Transverse colon (tissue), 4 donors: ENCODE results near the gene HNRNPA3. TPM values are rescaled to one million over a fixed set of nuclear protein-coding genes. Genes with fewer than 3 reads are reported as not detected.

ENCODE experiments used
- DNase-seq: peaks from one replicate; pipeline ENCODE4 v3.0.0-alpha.2; 2019
- H3K27ac ChIP-seq, 4 donors: fragments of 200-600 bp; sonication (generic); 2 replicates each; pipeline ENCODE4 v1.5.1; 2016 to 2018; ENCODE audit warnings: inconsistent platforms in 4 of 4
- H3K27me3 ChIP-seq: fragments of 200-600 bp; sonication (generic); 2 replicates; pipeline ENCODE4 v1.5.1; 2017; ENCODE audit warnings: inconsistent platforms
- H3K36me3 ChIP-seq, 4 donors: fragments of 200-600 bp; sonication (generic); 2 replicates each; pipeline ENCODE4 v1.5.1; 2017 to 2019; ENCODE audit warnings: inconsistent platforms in 4 of 4
- H3K4me1 ChIP-seq, 4 donors: fragments of 200-600 bp; sonication (generic); 2 replicates each; pipeline ENCODE4 v1.5.1; 2017 to 2020; ENCODE audit warnings: inconsistent platforms in 4 of 4
- H3K4me3 ChIP-seq, 4 donors: fragments of 200-600 bp; sonication (generic); 1 replicate in 1 of 4; 2 replicates in 3 of 4; pipeline versions ENCODE4 v1.5.1 to v1.6.1; 2017 to 2019; ENCODE audit warnings: inconsistent platforms in 4 of 4
- H3K9me3 ChIP-seq, 2 donors: fragments of 200-600 bp; sonication (generic); 2 replicates each; pipeline ENCODE4 v1.5.1; 2017 to 2019; ENCODE audit warnings: inconsistent platforms in 2 of 2
- EP300 ChIP-seq: sonication (generic); formaldehyde crosslinking; IDR thresholded peaks from one replicate; pipeline ENCODE4 v1.6.1; 2017; ENCODE audit warnings: antibody characterized with exemption, low read depth
- POLR2A ChIP-seq: fragments of 450-650 bp; IDR thresholded peaks from one replicate; pipeline ENCODE4 v1.6.1; 2016; ENCODE audit warnings: antibody characterized with exemption, mild to moderate bottlenecking, moderate library complexity
- POLR2AphosphoS5 ChIP-seq, 3 donors: sonication (generic); formaldehyde crosslinking; IDR thresholded peaks; one replicate each; pipeline ENCODE4 v1.6.1; 2016; ENCODE audit warnings: antibody characterized with exemption in 3 of 3
- WGBS, 2 donors: methylation state at CpG; one replicate each; pipeline ENCODE4 v1.1.5; 2018; ENCODE audit warnings: low coverage in 1 of 2; 5-methylcytosine and 5-hydroxymethylcytosine counted together
- in situ Hi-C, 4 donors: fragments of 200-750 bp; cut with MboI; loops; one replicate each; pipeline versions ENCODE4 v1.15.0 to v1.15.1; 2017; ENCODE audit warnings: low sequenced_read_pairs in 3 of 4, low pct_ligation_motif_present in 1 of 4, low pct_unique_long_range_greater_than_20kb in 1 of 4
- intact Hi-C: fragments of 100-400 bp; cut with DNase I; formaldehyde crosslinking; loops from one replicate; pipeline ENCODE4 v1.15.1; 2023; ENCODE audit warnings: low total_unique reads
- total RNA-seq, 4 donors: library from RNA; depleted of rRNA; stranded (reverse); fragments of >200 nt; gene quantifications; one replicate each; pipeline ENCODE4 v1.1.0, GENCODE V29; 2016
- TF ChIP-seq, protein P1 (sequence below), 5 experiments: fragments of 200-600 bp in 3 of 5; fragments of 450-650 bp in 2 of 5; sonication (generic) in 3 of 5; IDR thresholded peaks; 1 replicate in 2 of 5; 2 replicates in 3 of 5; pipeline ENCODE4 v1.5.1; 2016 to 2017; ENCODE audit warnings: antibody characterized with exemption in 5 of 5, inconsistent platforms in 3 of 5, mild to moderate bottlenecking in 2 of 5, moderate library complexity in 1 of 5

The HNRNPA3 gene
- total RNA-seq, 4 donors from 2014 or later = 40.6 to 83.2 (median 57.4) TPM

DNA sequence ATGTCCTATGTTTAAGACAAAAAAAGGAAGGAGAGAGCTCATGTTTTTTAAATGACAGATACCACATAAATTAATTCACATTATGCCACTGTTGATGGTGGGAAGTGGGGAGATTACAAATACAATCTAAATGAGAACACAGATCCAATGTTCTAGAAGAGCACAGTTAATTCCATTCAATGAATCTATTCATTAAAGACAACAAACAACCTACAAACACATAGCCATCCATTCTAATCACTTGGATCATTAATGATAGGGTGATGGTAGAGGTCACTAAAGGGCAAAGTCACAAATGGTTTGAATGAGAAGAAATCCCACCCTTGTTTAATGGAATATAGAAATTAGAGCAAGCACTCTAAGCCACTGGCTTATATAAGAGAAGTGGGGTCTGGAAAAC is 21.7 kb downstream of the HNRNPA3 start:
- no peak overlapping the region for H3K4me3 ChIP-seq
- in situ Hi-C loops (no loop called here), intact Hi-C loops (no loop called here)
- no peaks in the 10 kb centered on the region for H3K27me3 ChIP-seq
- no peak for DNase-seq
- H3K4me1 ChIP-seq = peaks cover 13 to 35% (median 21%) of the 10 kb centered on the region in 4 donors
- TF ChIP-seq POLR2AphosphoS5 (IDR thresholded peaks at IDR 0.05) = no peak
- TF ChIP-seq, protein P1, sequence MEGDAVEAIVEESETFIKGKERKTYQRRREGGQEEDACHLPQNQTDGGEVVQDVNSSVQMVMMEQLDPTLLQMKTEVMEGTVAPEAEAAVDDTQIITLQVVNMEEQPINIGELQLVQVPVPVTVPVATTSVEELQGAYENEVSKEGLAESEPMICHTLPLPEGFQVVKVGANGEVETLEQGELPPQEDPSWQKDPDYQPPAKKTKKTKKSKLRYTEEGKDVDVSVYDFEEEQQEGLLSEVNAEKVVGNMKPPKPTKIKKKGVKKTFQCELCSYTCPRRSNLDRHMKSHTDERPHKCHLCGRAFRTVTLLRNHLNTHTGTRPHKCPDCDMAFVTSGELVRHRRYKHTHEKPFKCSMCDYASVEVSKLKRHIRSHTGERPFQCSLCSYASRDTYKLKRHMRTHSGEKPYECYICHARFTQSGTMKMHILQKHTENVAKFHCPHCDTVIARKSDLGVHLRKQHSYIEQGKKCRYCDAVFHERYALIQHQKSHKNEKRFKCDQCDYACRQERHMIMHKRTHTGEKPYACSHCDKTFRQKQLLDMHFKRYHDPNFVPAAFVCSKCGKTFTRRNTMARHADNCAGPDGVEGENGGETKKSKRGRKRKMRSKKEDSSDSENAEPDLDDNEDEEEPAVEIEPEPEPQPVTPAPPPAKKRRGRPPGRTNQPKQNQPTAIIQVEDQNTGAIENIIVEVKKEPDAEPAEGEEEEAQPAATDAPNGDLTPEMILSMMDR (IDR thresholded peaks at IDR 0.05) = no peak
- no peak for TF ChIP-seq POLR2A
- no peak for TF ChIP-seq EP300
- no peak overlapping the region for H3K27ac ChIP-seq
- H3K9me3 ChIP-seq = no peaks in the 10 kb centered on the region
- peaks cover 0 to 39% (median 14%) of the 10 kb centered on the region in 4 donors for H3K36me3 ChIP-seq

DNA sequence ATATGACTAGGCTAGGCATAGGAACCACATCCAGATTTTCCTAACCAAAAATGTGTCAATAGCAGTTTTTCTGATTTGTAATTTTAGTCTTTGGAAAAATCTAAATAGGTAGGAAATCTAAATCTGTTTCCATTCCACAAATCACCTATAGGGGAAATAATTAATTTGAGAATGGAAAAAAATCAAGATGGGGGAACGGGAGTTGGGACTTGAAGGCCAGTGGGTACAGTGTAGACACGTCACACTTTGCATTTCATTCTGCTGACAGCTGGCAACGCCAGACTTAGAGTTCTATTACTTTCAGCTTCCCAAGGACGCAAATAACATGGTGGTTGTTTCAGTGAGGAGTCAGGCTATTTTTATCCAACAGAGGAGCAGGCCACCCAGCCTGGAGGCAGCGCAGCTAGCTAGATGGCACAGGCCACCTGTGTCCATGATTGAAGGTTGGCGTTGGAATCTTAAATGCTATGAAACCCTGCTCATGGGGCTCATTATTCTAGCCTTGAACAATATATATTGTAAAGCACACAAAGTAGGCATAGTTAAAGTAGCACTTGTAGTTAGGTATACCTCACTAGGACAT is 23.4 kb downstream of the HNRNPA3 start:
- Histone ChIP-seq H3K36me3 (peaks cover 0 to 25% (median 12%) of the 10 kb centered on the region in 4 donors), H3K27ac (no peak overlapping the region), H3K9me3 (no peaks in the 10 kb centered on the region), H3K4me1 (peaks cover 27 to 52% (median 37%) of the 10 kb centered on the region in 4 donors), H3K27me3 (no peaks in the 10 kb centered on the region), H3K4me3 (no peak overlapping the region)
- TF ChIP-seq, protein P1 (IDR thresholded peaks at IDR 0.05) = peak in 1 of 5 experiments; percentile 35
- no peak for TF ChIP-seq POLR2A
- in situ Hi-C loops (no loop called here), intact Hi-C loops (no loop called here)
- 86 to 93% methylated on average over 1 to 6 of the region's 6 CpGs for WGBS, 2 donors
- no peak for DNase-seq

DNA sequence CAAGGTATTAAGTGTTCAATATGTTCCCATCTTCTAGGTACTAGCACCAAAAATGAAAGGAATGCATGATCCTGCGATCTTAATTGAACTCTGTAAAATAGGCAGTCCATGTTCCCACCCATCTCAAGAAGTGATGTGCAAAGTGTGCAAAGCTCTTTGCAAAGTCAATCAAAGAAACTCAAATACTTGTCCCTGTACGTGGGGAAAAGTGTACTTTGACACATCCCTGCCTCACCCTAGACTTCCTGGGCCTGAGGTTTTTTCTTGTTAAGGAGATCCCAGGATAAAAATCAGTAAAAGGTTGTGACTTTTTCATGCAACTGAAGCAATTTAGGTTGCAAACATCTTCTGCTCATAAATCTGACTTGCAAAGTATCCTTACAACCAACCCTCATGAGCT is 25.3 kb downstream of the HNRNPA3 start:
- in situ Hi-C loops = no loop called here
- no peaks in the 10 kb centered on the region for H3K9me3 ChIP-seq
- peaks cover 33 to 72% (median 57%) of the 10 kb centered on the region in 4 donors for H3K4me1 ChIP-seq
- H3K4me3 ChIP-seq = no peak overlapping the region
- H3K27ac ChIP-seq = peak overlapping the region; percentile 84 to 89 (median 86)
- no peaks in the 10 kb centered on the region for H3K27me3 ChIP-seq
- intact Hi-C loops = no loop called here
- DNase-seq = no peak
- 46 to 53% methylated on average over 2 of the region's 2 CpGs for WGBS, 2 donors
- TF ChIP-seq POLR2AphosphoS5 (IDR thresholded peaks at IDR 0.05) (no peak), EP300 (no peak), POLR2A (no peak)
- TF ChIP-seq, protein P1 (IDR thresholded peaks at IDR 0.05) = no peak
- H3K36me3 ChIP-seq = peaks cover 0 to 5% (median 2%) of the 10 kb centered on the region in 4 donors

DNA sequence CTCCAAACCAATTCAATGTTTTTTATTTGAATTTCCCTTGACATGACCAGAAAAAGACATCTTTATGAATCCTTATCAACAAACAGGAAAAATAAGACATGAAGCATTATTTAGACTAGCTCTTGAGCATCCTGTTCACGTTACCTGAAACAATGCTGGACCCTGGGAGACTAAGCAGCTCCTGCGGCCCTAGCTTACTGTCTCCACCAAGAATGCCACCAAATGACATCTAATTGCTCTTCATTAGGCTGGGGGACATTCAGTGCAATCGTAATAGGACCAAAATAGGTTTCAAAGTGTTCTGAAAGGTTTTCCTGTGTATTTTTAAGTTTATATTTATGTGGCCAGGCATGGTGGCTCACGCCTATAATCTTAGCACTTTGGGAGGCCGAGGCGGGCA is 26.5 kb downstream of the HNRNPA3 start:
- H3K4me1 ChIP-seq = peaks cover 42 to 83% (median 66%) of the 10 kb centered on the region in 4 donors
- no peaks in the 10 kb centered on the region for H3K9me3 ChIP-seq
- WGBS, 2 donors = 88 to 94% methylated on average over 3 to 6 of the region's 6 CpGs
- DNase-seq = no peak
- intact Hi-C loops (no loop called here), in situ Hi-C loops (no loop called here)
- no peaks in the 10 kb centered on the region for H3K27me3 ChIP-seq
- H3K36me3 ChIP-seq = no peaks in the 10 kb centered on the region
- TF ChIP-seq POLR2AphosphoS5 (IDR thresholded peaks at IDR 0.05) = no peak
- TF ChIP-seq, protein P1 (IDR thresholded peaks at IDR 0.05) = no peak
- no peak for TF ChIP-seq EP300
- no peak for TF ChIP-seq POLR2A
- no peak overlapping the region for H3K4me3 ChIP-seq
- H3K27ac ChIP-seq = peak overlapping the region; percentile 84 to 89 (median 86)
